ENCODE measurements around the gene SLC7A8.
A peak's percentile ranks its signal among the peaks of the same experiment; 100 is the strongest.

The SLC7A8 gene

DNA sequence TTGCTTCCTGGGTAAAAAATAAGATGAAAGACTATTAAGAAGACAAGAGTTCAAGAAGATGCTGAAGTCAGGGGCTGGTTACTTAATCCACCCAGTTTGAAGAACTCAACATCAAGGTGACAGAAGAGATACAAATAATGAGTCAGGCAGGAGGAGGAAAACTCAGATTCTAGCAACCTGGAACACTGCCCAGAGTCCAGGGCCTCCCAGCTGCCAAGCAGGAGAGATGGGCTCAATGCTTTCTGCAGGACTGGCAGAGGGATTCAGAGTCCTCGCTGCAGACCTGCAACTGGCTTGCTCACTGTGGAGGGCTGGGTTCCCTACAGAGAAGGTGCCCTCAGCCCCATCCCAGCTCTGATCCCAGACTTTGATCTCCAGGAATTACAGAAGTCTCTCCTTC, 35.8 kb downstream of the SLC7A8 start:
- Histone ChIP-seq H2AK5ac (ENCODE audit: low read length, severe bottlenecking) (no peak overlapping the region), H3K4me1 (ENCODE audit: control insufficient read depth, insufficient read depth, low read depth, low read length) (no peaks in the 10 kb centered on the region), H3K23ac (ENCODE audit: low read length in 2 of 2) (no peak overlapping the region), H2BK120ac (ENCODE audit: low read depth, low read length) (no peak overlapping the region), H3K9ac (ENCODE audit: low read length) (no peak overlapping the region), H2BK15ac (ENCODE audit: low read depth, poor library complexity, severe bottlenecking) (no peak overlapping the region), H3K4ac (ENCODE audit: low read depth in 1 of 2, low read length in 2 of 2) (peak overlapping the region in 1 of 2 experiments; percentile 43), H4K8ac (ENCODE audit: low read length) (no peak overlapping the region), H4K91ac (ENCODE audit: low read length) (no peak overlapping the region), H3K4me2 (ENCODE audit: low read length, poor library complexity, severe bottlenecking) (no peak overlapping the region), H2AFZ (ENCODE audit: low read depth, low read length) (no peak overlapping the region), H2BK5ac (ENCODE audit: low read depth, low read length, poor library complexity, severe bottlenecking) (no peak overlapping the region), H3K27me3 (ENCODE audit: control insufficient read depth in 1 of 2, insufficient read depth in 1 of 2, low read length in 2 of 2) (peaks cover 0 to 8% of the 10 kb centered on the region in 2 experiments), H3K79me1 (replicated peaks; ENCODE audit: low read length, poor library complexity, severe bottlenecking) (no peaks in the 10 kb centered on the region), H2BK12ac (ENCODE audit: low read length in 2 of 2) (no peak overlapping the region), H3K4me3 (ENCODE audit: insufficient read depth in 1 of 2, low read depth in 1 of 2, low read length in 2 of 2) (no peak overlapping the region), H3K18ac (ENCODE audit: low read depth in 1 of 2, low read length in 2 of 2) (peak overlapping the region in 1 of 2 experiments; percentile 3), H3K27ac (ENCODE audit: low read length, poor library complexity, severe bottlenecking) (no peak overlapping the region), H3K14ac (ENCODE audit: low read length in 2 of 2) (no peak overlapping the region), H3K9me3 (ENCODE audit: control insufficient read depth, low read length) (no peaks in the 10 kb centered on the region), H3K36me3 (ENCODE audit: control insufficient read depth in 1 of 2, insufficient read depth in 2 of 2, low read depth in 1 of 2, low read length in 2 of 2) (peaks cover 0 to 26% of the 10 kb centered on the region in 2 experiments)
- DNase-seq, result peak; percentile 58
- 100% methylated on average over 1 of the region's 1 CpG for WGBS

- no peak for DNase-seq
- 87% methylated on average over 4 of the region's 4 CpGs for WGBS
- Histone ChIP-seq H2BK5ac (ENCODE audit: low read depth, low read length, poor library complexity, severe bottlenecking) (no peak overlapping the region), H3K36me3 (ENCODE audit: control insufficient read depth in 1 of 2, insufficient read depth in 2 of 2, low read depth in 1 of 2, low read length in 2 of 2) (peaks cover 0 to 29% of the 10 kb centered on the region in 2 experiments), H3K18ac (ENCODE audit: low read depth in 1 of 2, low read length in 2 of 2) (no peak overlapping the region), H3K23ac (ENCODE audit: low read length in 2 of 2) (no peak overlapping the region), H2BK15ac (ENCODE audit: low read depth, poor library complexity, severe bottlenecking) (no peak overlapping the region), H3K79me1 (replicated peaks; ENCODE audit: low read length, poor library complexity, severe bottlenecking) (no peaks in the 10 kb centered on the region), H3K4me2 (ENCODE audit: low read length, poor library complexity, severe bottlenecking) (no peak overlapping the region), H4K8ac (ENCODE audit: low read length) (no peak overlapping the region), H3K4me3 (ENCODE audit: insufficient read depth in 1 of 2, low read depth in 1 of 2, low read length in 2 of 2) (no peak overlapping the region), H3K27me3 (ENCODE audit: control insufficient read depth in 1 of 2, insufficient read depth in 1 of 2, low read length in 2 of 2) (peaks cover 0 to 9% of the 10 kb centered on the region in 2 experiments), H3K14ac (ENCODE audit: low read length in 2 of 2) (no peak overlapping the region), H3K27ac (ENCODE audit: low read length, poor library complexity, severe bottlenecking) (no peak overlapping the region), H3K4me1 (ENCODE audit: control insufficient read depth, insufficient read depth, low read depth, low read length) (no peaks in the 10 kb centered on the region), H4K91ac (ENCODE audit: low read length) (no peak overlapping the region), H3K9ac (ENCODE audit: low read length) (no peak overlapping the region), H2BK120ac (ENCODE audit: low read depth, low read length) (no peak overlapping the region), H2AK5ac (ENCODE audit: low read length, severe bottlenecking) (no peak overlapping the region), H3K9me3 (ENCODE audit: control insufficient read depth, low read length) (no peaks in the 10 kb centered on the region), H2AFZ (ENCODE audit: low read depth, low read length) (no peak overlapping the region), H3K4ac (ENCODE audit: low read depth in 1 of 2, low read length in 2 of 2) (no peak overlapping the region), H2BK12ac (ENCODE audit: low read length in 2 of 2) (no peak overlapping the region)
These were observed 36.5 kb downstream of the SLC7A8 start for GRCh38 chr14:23146980-23147379.

- Histone ChIP-seq H3K27me3 (ENCODE audit: control insufficient read depth in 1 of 2, insufficient read depth in 1 of 2, low read length in 2 of 2) (peaks cover 0 to 9% of the 10 kb centered on the region in 2 experiments), H4K91ac (ENCODE audit: low read length) (no peak overlapping the region), H3K14ac (ENCODE audit: low read length in 2 of 2) (no peak overlapping the region), H3K4me3 (ENCODE audit: insufficient read depth in 1 of 2, low read depth in 1 of 2, low read length in 2 of 2) (no peak overlapping the region), H2BK15ac (ENCODE audit: low read depth, poor library complexity, severe bottlenecking) (no peak overlapping the region), H2BK12ac (ENCODE audit: low read length in 2 of 2) (no peak overlapping the region), H2AK5ac (ENCODE audit: low read length, severe bottlenecking) (no peak overlapping the region), H3K4me2 (ENCODE audit: low read length, poor library complexity, severe bottlenecking) (no peak overlapping the region), H4K8ac (ENCODE audit: low read length) (no peak overlapping the region), H3K9me3 (ENCODE audit: control insufficient read depth, low read length) (no peaks in the 10 kb centered on the region), H3K23ac (ENCODE audit: low read length in 2 of 2) (no peak overlapping the region), H3K18ac (ENCODE audit: low read depth in 1 of 2, low read length in 2 of 2) (no peak overlapping the region), H2AFZ (ENCODE audit: low read depth, low read length) (no peak overlapping the region), H3K79me1 (replicated peaks; ENCODE audit: low read length, poor library complexity, severe bottlenecking) (no peaks in the 10 kb centered on the region), H3K9ac (ENCODE audit: low read length) (peak overlapping the region; percentile 46), H2BK5ac (ENCODE audit: low read depth, low read length, poor library complexity, severe bottlenecking) (no peak overlapping the region), H3K36me3 (ENCODE audit: control insufficient read depth in 1 of 2, insufficient read depth in 2 of 2, low read depth in 1 of 2, low read length in 2 of 2) (peaks cover 0 to 32% of the 10 kb centered on the region in 2 experiments), H3K27ac (ENCODE audit: low read length, poor library complexity, severe bottlenecking) (no peak overlapping the region), H3K4ac (ENCODE audit: low read depth in 1 of 2, low read length in 2 of 2) (no peak overlapping the region), H3K4me1 (ENCODE audit: control insufficient read depth, insufficient read depth, low read depth, low read length) (no peaks in the 10 kb centered on the region), H2BK120ac (ENCODE audit: low read depth, low read length) (no peak overlapping the region)
- 90% methylated on average over 2 of the region's 2 CpGs for WGBS
- no peak for DNase-seq
These were observed 37.0 kb downstream of the SLC7A8 start for GRCh38 chr14:23146351-23146910.

GRCh38 chr14:23145794-23146350, 37.6 kb downstream of the SLC7A8 start:
- H2BK12ac ChIP-seq (ENCODE audit: low read length in 2 of 2), result no peak overlapping the region
- no peak overlapping the region for H3K4me2 ChIP-seq (ENCODE audit: low read length, poor library complexity, severe bottlenecking)
- no peak overlapping the region for H4K91ac ChIP-seq (ENCODE audit: low read length)
- WGBS, result 36% methylated on average over 3 of the region's 4 CpGs
- H3K27me3 ChIP-seq (ENCODE audit: control insufficient read depth in 1 of 2, insufficient read depth in 1 of 2, low read length in 2 of 2), result peaks cover 0 to 9% of the 10 kb centered on the region in 2 experiments
- no peaks in the 10 kb centered on the region for H3K4me1 ChIP-seq (ENCODE audit: control insufficient read depth, insufficient read depth, low read depth, low read length)
- H3K9ac ChIP-seq (ENCODE audit: low read length), result peak overlapping the region; percentile 46
- H3K9me3 ChIP-seq (ENCODE audit: control insufficient read depth, low read length), result no peaks in the 10 kb centered on the region
- no peak overlapping the region for H3K4ac ChIP-seq (ENCODE audit: low read depth in 1 of 2, low read length in 2 of 2)
- no peak overlapping the region for H3K4me3 ChIP-seq (ENCODE audit: insufficient read depth in 1 of 2, low read depth in 1 of 2, low read length in 2 of 2)
- no peaks in the 10 kb centered on the region for H3K79me1 ChIP-seq (replicated peaks; ENCODE audit: low read length, poor library complexity, severe bottlenecking)
- no peak overlapping the region for H2AK5ac ChIP-seq (ENCODE audit: low read length, severe bottlenecking)
- peak; percentile 82 for DNase-seq
- no peak overlapping the region for H2AFZ ChIP-seq (ENCODE audit: low read depth, low read length)
- H3K27ac ChIP-seq (ENCODE audit: low read length, poor library complexity, severe bottlenecking), result no peak overlapping the region
- H3K14ac ChIP-seq (ENCODE audit: low read length in 2 of 2), result no peak overlapping the region
- no peak overlapping the region for H2BK15ac ChIP-seq (ENCODE audit: low read depth, poor library complexity, severe bottlenecking)
- no peak overlapping the region for H3K18ac ChIP-seq (ENCODE audit: low read depth in 1 of 2, low read length in 2 of 2)
- no peak overlapping the region for H3K23ac ChIP-seq (ENCODE audit: low read length in 2 of 2)
- no peak overlapping the region for H2BK5ac ChIP-seq (ENCODE audit: low read depth, low read length, poor library complexity, severe bottlenecking)
- H4K8ac ChIP-seq (ENCODE audit: low read length), result no peak overlapping the region
- peaks cover 0 to 26% of the 10 kb centered on the region in 2 experiments for H3K36me3 ChIP-seq (ENCODE audit: control insufficient read depth in 1 of 2, insufficient read depth in 2 of 2, low read depth in 1 of 2, low read length in 2 of 2)
- H2BK120ac ChIP-seq (ENCODE audit: low read depth, low read length), result no peak overlapping the region

All from mesenchymal stem cell (in vitro differentiated cells and primary cell).